Stimulated activated CD8-positive, alpha-beta memory T cell treated with anti-CD3 and anti-CD28 coated beads, Interleukin-7, amount 100 ng/mL, for 4 hours (primary cell): ENCODE data around the gene POMZP3.
"Not testable (repeated sequence)": the region's sequence is repeated elsewhere in the genome, so short reads cannot be mapped to it uniquely, and the experiment has no call there.

Experiments
- DNase-seq, 2 donors: peaks; one replicate each; pipeline ENCODE4 v3.0.0-alpha.2; 2020; ENCODE audit warnings: low read depth in 2 of 2

Gene POMZP3

DNA sequence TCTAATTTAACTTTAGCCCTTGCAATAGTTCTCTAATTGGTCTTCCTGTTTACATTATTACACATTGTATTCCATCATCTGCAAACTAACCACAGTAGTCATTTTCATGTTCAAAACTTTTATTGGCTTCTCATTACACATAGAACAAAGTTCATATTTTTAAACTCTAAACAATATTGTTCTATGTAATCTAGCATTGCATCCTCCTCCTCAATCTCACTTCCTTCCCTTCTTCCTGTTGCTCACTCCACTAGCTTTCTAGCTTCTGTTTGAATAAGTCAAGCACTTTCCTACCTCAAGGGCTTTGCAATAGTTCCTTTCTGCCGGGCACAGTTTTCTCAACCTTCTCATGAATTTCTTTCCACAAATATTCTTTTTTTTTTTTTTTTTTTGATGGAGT, 38.5 kb downstream of the POMZP3 start:
- not testable (repeated sequence) for DNase-seq

DNA sequence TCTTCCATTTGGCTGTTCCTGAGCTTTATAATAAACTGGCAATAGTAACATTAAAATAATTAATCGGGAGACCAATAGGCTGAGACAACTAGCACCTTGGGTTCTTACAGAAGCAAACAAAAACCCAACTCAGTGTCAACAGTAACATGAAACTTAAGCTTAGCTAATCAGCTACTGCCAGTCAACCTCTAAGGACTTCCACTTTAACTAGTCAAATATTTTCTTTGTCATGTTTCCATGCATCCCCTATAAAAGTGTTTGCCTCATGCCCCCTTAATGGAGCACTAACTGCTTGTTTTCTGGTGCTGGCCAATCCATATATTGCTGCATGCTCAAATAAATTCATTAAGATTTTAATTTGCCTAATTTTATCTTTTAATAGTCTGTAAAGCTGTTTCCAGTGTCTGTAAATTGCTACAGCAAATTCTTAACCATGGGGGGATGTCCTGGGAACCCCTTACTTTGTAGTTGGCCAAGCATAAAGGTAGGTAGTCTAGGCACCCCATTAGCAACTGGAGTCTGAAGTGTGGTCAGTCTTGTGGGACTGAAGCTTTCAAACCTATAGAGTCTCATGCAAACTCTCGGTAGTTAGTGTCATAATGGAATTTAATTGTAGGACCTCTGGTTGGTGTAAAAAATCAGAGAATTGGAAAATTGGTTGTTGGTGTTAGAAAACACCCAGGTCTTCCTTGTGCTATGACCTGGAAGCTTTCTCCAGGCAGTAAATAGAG, 40.3 kb downstream of the POMZP3 start:
- not testable (repeated sequence) for DNase-seq

DNA sequence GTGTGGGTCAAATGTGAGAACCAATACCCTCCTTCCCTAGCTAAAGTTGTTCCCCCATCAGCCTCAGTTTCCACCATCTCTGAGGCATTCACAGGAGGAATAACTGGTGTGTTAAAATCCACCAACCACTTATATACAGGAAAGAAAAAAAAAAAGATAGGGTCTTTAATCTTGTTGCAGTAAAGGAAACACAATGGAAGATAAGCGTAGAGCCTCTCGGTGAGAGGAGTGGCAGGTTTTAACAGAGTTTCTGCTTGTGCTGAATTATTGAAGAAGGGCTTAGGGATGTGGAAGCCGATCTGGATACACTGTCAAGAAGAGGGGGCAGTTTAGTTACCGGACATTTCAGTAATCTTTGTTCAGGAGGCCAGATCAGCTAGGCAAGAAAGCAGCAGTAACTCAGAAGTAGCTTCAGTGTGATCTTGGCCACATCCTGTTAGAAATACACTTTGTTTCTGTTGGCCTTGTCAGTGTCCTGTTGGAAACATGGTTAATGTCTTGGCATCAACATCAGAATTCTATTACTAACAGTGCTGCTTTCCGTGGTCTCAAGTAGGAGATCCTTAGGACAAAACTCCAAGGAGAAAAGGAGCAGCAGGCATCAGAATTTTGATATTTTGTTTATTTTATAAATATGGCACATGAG, 43.3 kb downstream of the POMZP3 start:
- not testable (repeated sequence) for DNase-seq

DNA sequence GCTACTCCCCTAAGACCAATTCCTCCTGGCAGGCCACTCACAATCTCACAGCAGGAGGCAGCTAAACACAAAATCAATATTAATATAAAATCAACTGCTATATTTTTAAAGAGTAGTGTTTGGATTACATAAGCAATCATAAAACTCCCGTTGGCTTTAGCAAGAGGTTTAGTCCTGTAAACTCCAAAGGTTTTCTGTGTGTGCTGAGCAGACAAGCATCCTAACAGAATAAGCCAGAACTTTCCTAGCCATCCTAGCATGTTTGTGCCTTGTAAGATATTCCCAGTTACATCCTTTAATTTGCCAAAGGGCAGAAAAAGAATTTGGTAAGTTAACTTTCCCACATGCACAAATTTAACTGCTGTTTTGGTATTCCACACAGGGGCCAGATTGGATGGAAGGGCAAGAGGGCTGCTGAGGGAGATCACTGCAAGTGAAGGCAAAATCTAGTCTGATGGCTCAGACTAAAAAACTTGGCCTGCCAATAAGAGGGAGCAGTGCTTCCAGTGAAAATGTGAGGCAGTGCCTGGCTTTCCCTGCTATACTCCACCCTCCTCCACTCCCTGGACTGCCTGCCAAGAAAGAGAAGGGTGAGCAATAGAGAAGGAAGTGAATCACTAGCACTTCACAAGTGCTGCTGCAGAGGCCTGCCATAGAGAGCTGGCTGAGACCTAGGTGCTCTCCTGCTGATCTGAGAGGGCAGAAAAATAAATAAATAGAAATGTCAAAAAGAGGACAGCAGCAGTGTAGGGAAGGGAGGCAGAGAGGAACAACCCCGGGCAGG, 44.0 kb downstream of the POMZP3 start:
- DNase-seq: not testable (repeated sequence)

DNA sequence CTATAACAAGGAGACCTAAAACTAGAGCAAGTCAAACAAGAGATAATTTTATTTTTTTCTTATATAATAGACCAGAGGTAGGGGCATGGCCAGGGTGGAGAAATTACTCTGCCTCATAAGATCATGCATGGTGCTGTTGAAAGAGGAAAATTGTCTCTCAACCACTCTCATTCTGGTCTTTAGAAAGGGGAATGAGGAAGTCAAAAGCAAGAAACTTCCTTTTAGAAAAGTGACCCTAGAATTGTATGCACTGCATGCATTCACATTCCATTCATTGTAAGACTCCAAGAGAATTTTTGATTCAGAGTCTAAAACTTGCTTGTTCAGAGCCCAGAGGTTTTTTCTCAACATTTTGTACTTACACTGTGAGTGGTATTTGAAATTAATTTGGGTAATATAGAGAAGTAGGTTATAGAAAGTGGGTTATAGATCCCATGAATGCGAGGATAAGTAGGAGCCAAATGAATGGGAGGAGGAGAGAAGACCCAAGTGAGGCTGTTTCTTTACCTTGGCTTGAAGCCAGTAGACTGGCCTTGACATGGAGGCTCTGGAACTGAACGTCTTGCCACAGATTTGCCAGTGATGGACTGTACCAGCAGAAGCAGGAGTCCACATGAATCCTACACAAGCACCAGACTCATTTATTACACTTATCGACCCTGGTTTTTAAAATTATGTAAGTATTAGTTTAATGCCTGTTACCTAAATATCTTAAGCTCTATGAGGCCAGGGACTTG, 51.0 kb downstream of the POMZP3 start:
- DNase-seq: not testable (repeated sequence)

DNA sequence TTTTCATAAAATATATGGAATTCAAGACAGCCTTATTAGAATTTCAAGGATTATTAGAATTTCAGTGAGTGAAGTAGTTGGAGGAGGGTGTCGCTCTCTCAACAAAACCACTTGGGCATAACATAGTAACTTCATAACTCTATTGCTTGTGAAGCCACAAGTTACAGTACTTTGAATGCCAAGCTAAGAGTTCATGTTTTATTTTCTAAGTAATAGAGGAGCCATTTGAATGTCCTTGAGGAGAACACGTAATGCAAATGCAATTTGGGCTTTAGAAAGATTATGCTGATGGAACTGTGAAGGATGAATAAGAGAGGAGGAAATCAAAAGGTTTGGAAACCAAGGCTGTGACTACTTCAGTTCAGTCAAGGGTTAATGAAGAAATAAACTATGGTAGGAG, 51.6 kb downstream of the POMZP3 start:
- DNase-seq: not testable (repeated sequence)

DNA sequence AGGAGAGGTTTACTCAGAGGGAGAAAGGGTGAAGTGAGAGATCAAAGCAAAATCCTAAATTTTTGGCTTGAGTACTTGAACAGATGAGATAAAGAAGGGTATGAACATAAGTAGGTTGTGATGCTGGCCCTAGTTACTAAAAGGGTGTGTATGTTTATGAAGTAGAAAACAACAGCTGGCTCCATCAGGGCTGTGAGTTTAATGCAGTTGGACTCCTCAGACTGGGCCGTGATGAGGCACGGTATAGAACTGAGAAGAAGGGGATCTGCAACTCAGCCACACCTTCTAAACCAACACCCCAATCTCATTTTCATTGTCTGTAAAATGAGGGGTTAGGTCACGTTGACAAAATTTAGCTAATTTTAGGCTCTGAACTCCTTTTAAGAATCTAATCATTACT, 54.8 kb downstream of the POMZP3 start:
- DNase-seq: not testable (repeated sequence)

DNA sequence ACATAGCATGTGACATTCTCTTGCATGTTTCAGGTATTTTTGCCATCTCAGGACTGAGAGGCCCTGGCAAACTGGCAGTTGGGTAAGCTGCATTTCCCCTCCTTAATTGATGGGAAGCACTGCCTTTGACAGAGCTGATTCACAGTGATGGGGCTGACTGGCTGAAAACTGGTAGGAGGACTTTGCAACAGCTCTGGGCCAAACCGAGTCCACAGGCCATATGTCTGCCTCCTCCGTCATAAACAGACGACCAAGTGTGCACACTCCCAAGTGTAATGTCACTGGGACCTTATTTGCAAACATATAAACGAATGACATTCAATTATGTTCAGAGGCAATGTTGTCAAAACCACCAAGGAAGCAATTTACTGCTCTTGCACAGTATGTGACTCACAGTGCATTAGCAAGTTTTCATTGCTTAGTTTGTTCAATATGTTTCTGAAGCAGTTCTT, 56.7 kb downstream of the POMZP3 start:
- not testable (repeated sequence) for DNase-seq

DNA sequence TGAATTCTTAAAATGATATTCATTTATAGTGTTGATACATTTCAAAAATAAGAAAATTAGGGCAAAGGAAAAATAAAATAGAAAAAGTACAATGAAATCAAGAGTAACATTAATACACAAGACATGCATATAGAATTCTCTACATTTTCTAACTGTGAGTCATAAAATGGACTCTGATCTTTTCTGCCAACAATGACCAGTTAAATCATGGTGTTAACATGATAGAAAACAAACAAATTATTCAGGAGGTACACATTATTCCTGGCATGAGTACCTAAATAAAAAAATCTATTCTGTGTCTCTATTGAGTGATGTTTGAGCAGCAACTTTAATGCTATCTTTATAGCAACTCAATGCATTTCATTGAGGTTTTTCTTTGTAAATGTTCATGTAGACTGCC, 58.3 kb downstream of the POMZP3 start:
- not testable (repeated sequence) for DNase-seq

DNA sequence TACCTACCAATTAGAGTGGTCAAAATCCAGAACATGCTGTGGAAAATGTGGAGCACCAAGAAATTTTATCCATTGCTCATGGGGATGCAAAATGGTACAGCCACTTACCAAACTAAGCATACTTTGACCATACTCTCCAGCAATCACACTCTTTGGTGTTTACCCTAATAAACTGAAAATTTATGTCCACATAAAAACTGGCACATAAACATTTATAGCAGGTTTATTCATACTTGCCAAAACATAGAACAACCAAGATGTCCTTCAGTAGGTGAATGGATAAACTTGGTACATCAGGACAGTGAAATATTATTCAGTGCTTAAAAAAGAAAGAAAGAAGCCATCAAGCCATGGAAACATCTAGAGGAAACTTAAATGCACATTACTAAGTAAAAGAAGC, 59.3 kb downstream of the POMZP3 start:
- DNase-seq: not testable (repeated sequence)

DNA sequence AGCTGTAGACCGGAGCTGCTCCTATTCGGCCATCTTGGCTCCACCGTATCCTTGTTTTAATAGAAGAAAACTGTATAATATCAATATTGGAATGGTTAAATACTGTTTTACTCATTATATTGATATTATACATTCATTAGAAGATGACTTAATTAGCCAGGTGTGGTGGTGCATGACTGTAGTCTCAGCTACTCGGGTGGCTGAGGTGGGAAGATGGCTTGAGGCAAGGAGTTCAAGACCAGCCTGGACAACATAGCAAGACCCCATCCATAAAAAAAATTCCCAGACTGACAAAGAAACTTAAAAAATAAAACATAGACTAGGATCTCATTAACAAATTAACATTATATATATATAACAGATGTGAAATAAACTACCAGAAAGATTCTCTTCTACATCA, 59.8 kb downstream of the POMZP3 start:
- not testable (repeated sequence) for DNase-seq

DNA sequence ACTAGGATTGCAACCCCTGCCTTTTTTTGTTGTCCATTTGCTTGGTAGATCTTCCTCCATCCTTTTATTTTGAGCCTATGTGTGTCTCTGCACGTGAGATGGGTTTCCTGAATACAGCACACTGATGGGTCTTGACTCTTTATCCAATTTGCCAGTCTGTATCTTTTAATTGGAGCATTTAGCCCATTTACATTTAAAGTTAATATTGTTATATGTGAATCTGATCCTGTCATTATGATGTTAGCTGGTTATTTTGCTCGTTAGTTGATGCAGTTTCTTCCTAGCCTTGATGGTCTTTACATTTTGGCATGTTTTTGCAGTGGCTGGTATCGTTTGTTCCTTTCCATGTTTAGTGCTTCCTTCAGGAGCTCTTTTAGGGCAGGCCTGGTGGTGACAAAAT, 62.1 kb downstream of the POMZP3 start:
- not testable (repeated sequence) for DNase-seq

DNA sequence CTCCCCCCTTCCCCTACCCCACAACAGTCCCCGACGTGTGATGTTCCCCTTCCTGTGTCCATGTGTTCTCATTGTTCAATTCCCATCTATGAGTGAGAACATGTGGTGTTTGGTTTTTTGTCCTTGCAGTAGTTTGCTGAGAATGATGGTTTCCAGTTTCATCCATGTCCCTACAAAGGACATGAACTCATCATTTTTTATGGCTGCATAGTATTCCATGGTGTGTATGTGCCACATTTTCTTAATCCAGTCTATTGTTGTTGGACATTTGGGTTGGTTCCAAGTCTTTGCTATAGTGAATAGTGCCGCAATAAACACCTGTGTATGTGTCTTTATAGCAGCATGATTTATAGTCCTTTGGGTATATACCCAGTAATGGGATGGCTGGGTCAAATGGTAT, 65.7 kb downstream of the POMZP3 start:
- not testable (repeated sequence) for DNase-seq

DNA sequence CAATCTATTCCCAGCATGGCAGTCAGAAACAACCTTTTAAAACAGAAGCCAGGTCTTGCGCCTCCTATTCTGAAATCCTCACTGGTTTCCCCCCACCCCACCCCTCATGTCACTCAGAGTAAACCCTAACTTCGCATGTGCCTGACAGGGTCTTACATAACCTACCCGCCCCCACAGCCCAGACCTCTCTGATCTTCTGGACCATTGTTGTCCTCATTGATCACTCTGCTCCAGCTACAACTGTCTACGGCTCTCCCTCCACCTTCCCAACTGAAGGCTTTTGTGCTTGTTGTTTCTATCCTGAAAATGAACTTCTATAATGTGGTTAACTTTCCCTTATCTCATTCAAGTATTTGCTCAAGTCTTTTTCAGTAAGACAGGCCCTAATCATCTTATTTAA, 66.9 kb downstream of the POMZP3 start:
- DNase-seq: not testable (repeated sequence)
